Neural cell (in vitro differentiated cells): ENCODE measurements around the gene ATP6V1B1. TPM values are rescaled to one million over a fixed set of nuclear protein-coding genes. Genes with fewer than 3 reads are reported as not detected.

Experiments
- H2AFZ ChIP-seq: fragments of 200-600, 300-800 bp; sonication (generic), shearing (Covaris generic); 2 replicates; pipeline ENCODE4 v1.6.0; 2014; ENCODE audit warnings: low read depth, mild to moderate bottlenecking, antibody characterized with exemption, low read length, moderate library complexity
- H3F3A ChIP-seq: fragments of 200-600 bp; shearing (Covaris generic); 2 replicates; pipeline ENCODE4 v1.6.1; 2016; ENCODE audit warnings: mild to moderate bottlenecking, moderate library complexity, mixed read lengths, antibody characterized with exemption, low read length; ENCODE audit not compliant: insufficient read depth, poor library complexity, severe bottlenecking
- H3K27ac ChIP-seq: fragments of 200-600, 300-800 bp; sonication (generic), shearing (Covaris generic); 2 replicates; pipeline ENCODE4 v1.5.1; 2014; ENCODE audit warnings: mild to moderate bottlenecking, low read length, moderate library complexity
- H3K27me3 ChIP-seq: fragments of 300-800, 200-600 bp; sonication (generic), shearing (Covaris generic); 2 replicates; pipeline ENCODE4 v1.6.0; 2014; ENCODE audit warnings: mild to moderate bottlenecking, low read depth, low read length, moderate library complexity; ENCODE audit not compliant: insufficient read depth
- H3K36me3 ChIP-seq: fragments of 300-800, 200-600 bp; sonication (generic), shearing (Covaris generic); 2 replicates; pipeline ENCODE4 v1.5.1; 2014; ENCODE audit warnings: mild to moderate bottlenecking, antibody characterized with exemption, low read length, moderate library complexity; ENCODE audit not compliant: insufficient read depth
- H3K4me2 ChIP-seq: fragments of 300-800, 200-600 bp; sonication (generic), shearing (Covaris generic); 2 replicates; pipeline ENCODE4 v1.6.0; 2014; ENCODE audit warnings: mild to moderate bottlenecking, low read length
- H3K4me3 ChIP-seq: fragments of 300-800, 200-600 bp; sonication (generic), shearing (Covaris generic); 2 replicates; pipeline ENCODE4 v1.5.1; 2014; ENCODE audit warnings: mild to moderate bottlenecking, low read length, moderate library complexity
- H3K79me2 ChIP-seq: fragments of 200-600 bp; shearing (Covaris generic); replicated peaks from 2 replicates; pipeline ENCODE4 v1.6.0; 2014; ENCODE audit warnings: mild to moderate bottlenecking, low read length, moderate library complexity; ENCODE audit not compliant: insufficient read depth
- H3K9ac ChIP-seq: fragments of 300-800, 200-600 bp; sonication (generic), shearing (Covaris generic); 2 replicates; pipeline ENCODE4 v1.6.1; 2016; ENCODE audit warnings: mild to moderate bottlenecking, low read length, mixed read lengths
- H3K9me2 ChIP-seq: fragments of 200-600 bp; shearing (Covaris generic); 2 replicates; pipeline ENCODE4 v1.6.1; 2016; ENCODE audit warnings: mild to moderate bottlenecking, low read length, mixed read lengths; ENCODE audit not compliant: insufficient read depth
- H3K9me3 ChIP-seq: fragments of 200-600, 300-800 bp; sonication (generic), shearing (Covaris generic); 2 replicates; pipeline ENCODE4 v1.6.1; 2016; ENCODE audit warnings: mild to moderate bottlenecking, mixed run types, low read length, moderate library complexity, mixed read lengths
- H4K20me1 ChIP-seq: fragments of 200-600 bp; shearing (Covaris generic); 2 replicates; pipeline ENCODE4 v1.6.1; 2016; ENCODE audit warnings: mild to moderate bottlenecking, mixed run types; ENCODE audit not compliant: insufficient read depth
- EP300 ChIP-seq: fragments of 450-650 bp; conservative IDR thresholded peaks from 2 replicates; pipeline ENCODE4 v1.6.1; 2014; ENCODE audit warnings: antibody characterized with exemption, mild to moderate bottlenecking, moderate library complexity; ENCODE audit not compliant: poor library complexity, severe bottlenecking
- EZH2 ChIP-seq: fragments of 200-600, 300-800 bp; shearing (Covaris generic), sonication (generic); IDR thresholded peaks from 2 replicates; pipeline ENCODE4 v1.6.1; 2014; ENCODE audit warnings: antibody characterized with exemption, low read length, borderline replicate concordance, mild to moderate bottlenecking; ENCODE audit not compliant: insufficient read depth, poor library complexity, severe bottlenecking
- MXI1 ChIP-seq: fragments of 450-650 bp; conservative IDR thresholded peaks from 2 replicates; pipeline ENCODE4 v1.6.1; 2014; ENCODE audit warnings: antibody characterized with exemption, mild to moderate bottlenecking; ENCODE audit not compliant: poor library complexity, severe bottlenecking
- POLR2AphosphoS5 ChIP-seq: IDR thresholded peaks from 2 replicates; pipeline ENCODE4 v1.6.1; 2012
- RAD21 ChIP-seq: fragments of 450-650 bp; conservative IDR thresholded peaks from 2 replicates; pipeline ENCODE4 v1.6.1; 2014; ENCODE audit warnings: antibody characterized with exemption, mild to moderate bottlenecking, moderate library complexity
- SMC3 ChIP-seq: fragments of 450-650 bp; conservative IDR thresholded peaks from 2 replicates; pipeline ENCODE4 v1.6.1; 2014; ENCODE audit warnings: antibody characterized with exemption, mild to moderate bottlenecking, moderate library complexity; ENCODE audit not compliant: poor library complexity
- TAF1 ChIP-seq: IDR thresholded peaks from 2 replicates; pipeline ENCODE4 v1.6.1; 2012; ENCODE audit warnings: low read depth
- polyA plus RNA-seq: library from polyadenylated mRNA; depleted of rRNA; stranded (reverse); fragments of >200 nt; gene quantifications from 2 replicates; pipeline ENCODE4 v1.2.3, GENCODE V29; 2014
- TF ChIP-seq, protein P1 (sequence below): fragments of 450-650 bp; IDR thresholded peaks from 2 replicates; pipeline ENCODE4 v1.5.1; 2014; ENCODE audit warnings: antibody characterized with exemption, mild to moderate bottlenecking, moderate library complexity; ENCODE audit not compliant: poor library complexity, severe bottlenecking
- TF ChIP-seq, protein P2 (sequence below): IDR thresholded peaks from 2 replicates; pipeline ENCODE4 v1.6.1; 2012; ENCODE audit warnings: borderline replicate concordance

ATP6V1B1 gene
- polyA plus RNA-seq, 1 donor from 2014 or later, result 0.12 TPM

GRCh38 chr2:71000780-71001591 lies 65.3 kb downstream of the ATP6V1B1 start:
- H3K9ac ChIP-seq, result peak overlapping the region; percentile 62
- no peaks in the 10 kb centered on the region for H3K9me3 ChIP-seq
- H3K4me3 ChIP-seq, result no peak overlapping the region
- no peaks in the 10 kb centered on the region for H3K9me2 ChIP-seq
- H3K79me2 ChIP-seq, result no peaks in the 10 kb centered on the region
- no peaks in the 10 kb centered on the region for H3K27me3 ChIP-seq
- H3K27ac ChIP-seq, result peak overlapping the region; percentile 72
- H3K36me3 ChIP-seq, result no peaks in the 10 kb centered on the region
- H3F3A ChIP-seq, result no peaks in the 10 kb centered on the region
- no peaks in the 10 kb centered on the region for H4K20me1 ChIP-seq
- peak; percentile 63 for TF ChIP-seq SMC3
- TF ChIP-seq, protein P1, sequence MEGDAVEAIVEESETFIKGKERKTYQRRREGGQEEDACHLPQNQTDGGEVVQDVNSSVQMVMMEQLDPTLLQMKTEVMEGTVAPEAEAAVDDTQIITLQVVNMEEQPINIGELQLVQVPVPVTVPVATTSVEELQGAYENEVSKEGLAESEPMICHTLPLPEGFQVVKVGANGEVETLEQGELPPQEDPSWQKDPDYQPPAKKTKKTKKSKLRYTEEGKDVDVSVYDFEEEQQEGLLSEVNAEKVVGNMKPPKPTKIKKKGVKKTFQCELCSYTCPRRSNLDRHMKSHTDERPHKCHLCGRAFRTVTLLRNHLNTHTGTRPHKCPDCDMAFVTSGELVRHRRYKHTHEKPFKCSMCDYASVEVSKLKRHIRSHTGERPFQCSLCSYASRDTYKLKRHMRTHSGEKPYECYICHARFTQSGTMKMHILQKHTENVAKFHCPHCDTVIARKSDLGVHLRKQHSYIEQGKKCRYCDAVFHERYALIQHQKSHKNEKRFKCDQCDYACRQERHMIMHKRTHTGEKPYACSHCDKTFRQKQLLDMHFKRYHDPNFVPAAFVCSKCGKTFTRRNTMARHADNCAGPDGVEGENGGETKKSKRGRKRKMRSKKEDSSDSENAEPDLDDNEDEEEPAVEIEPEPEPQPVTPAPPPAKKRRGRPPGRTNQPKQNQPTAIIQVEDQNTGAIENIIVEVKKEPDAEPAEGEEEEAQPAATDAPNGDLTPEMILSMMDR, result peak; percentile 77
- no peak for TF ChIP-seq MXI1
- TF ChIP-seq, protein P2, sequence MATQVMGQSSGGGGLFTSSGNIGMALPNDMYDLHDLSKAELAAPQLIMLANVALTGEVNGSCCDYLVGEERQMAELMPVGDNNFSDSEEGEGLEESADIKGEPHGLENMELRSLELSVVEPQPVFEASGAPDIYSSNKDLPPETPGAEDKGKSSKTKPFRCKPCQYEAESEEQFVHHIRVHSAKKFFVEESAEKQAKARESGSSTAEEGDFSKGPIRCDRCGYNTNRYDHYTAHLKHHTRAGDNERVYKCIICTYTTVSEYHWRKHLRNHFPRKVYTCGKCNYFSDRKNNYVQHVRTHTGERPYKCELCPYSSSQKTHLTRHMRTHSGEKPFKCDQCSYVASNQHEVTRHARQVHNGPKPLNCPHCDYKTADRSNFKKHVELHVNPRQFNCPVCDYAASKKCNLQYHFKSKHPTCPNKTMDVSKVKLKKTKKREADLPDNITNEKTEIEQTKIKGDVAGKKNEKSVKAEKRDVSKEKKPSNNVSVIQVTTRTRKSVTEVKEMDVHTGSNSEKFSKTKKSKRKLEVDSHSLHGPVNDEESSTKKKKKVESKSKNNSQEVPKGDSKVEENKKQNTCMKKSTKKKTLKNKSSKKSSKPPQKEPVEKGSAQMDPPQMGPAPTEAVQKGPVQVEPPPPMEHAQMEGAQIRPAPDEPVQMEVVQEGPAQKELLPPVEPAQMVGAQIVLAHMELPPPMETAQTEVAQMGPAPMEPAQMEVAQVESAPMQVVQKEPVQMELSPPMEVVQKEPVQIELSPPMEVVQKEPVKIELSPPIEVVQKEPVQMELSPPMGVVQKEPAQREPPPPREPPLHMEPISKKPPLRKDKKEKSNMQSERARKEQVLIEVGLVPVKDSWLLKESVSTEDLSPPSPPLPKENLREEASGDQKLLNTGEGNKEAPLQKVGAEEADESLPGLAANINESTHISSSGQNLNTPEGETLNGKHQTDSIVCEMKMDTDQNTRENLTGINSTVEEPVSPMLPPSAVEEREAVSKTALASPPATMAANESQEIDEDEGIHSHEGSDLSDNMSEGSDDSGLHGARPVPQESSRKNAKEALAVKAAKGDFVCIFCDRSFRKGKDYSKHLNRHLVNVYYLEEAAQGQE, result no peak
- TF ChIP-seq POLR2AphosphoS5, result no peak
- TF ChIP-seq RAD21, result peak; percentile 43
- H3K4me2 ChIP-seq, result no peak overlapping the region
- no peak overlapping the region for H2AFZ ChIP-seq

GRCh38 chr2:71001592-71001927 lies 65.9 kb downstream of the ATP6V1B1 start:
- Histone ChIP-seq H3K9ac (peak overlapping the region; percentile 62), H3K4me3 (no peak overlapping the region)

More at GRCh38 chr2:71001592-71001927, 65.9 kb downstream of the ATP6V1B1 start:
- H3K9me2 ChIP-seq, result no peaks in the 10 kb centered on the region
- H4K20me1 ChIP-seq, result no peaks in the 10 kb centered on the region
- H2AFZ ChIP-seq, result peak overlapping the region; percentile 14
- H3K9me3 ChIP-seq, result no peaks in the 10 kb centered on the region
- H3K4me2 ChIP-seq, result no peak overlapping the region
- no peaks in the 10 kb centered on the region for H3K79me2 ChIP-seq
- no peaks in the 10 kb centered on the region for H3K36me3 ChIP-seq
- no peaks in the 10 kb centered on the region for H3F3A ChIP-seq
- peak overlapping the region; percentile 72 for H3K27ac ChIP-seq
- TF ChIP-seq SMC3 (no peak), MXI1 (no peak), EP300 (no peak), POLR2AphosphoS5 (no peak), TAF1 (no peak), EZH2 (no peak), RAD21 (no peak)
- TF ChIP-seq, protein P1, result no peak
- TF ChIP-seq, protein P2, result no peak
- H3K27me3 ChIP-seq, result no peaks in the 10 kb centered on the region
